ENCODE results near the gene NXT1. TPM values are rescaled to one million over a fixed set of nuclear protein-coding genes. Genes with fewer than 3 reads are reported as not detected.
"Not testable (repeated sequence)": the region's sequence is repeated elsewhere in the genome, so short reads cannot be mapped to it uniquely, and the experiment has no call there.

NXT1 gene
- 25.4 TPM for polyA plus RNA-seq (2012; ENCODE audit: low read depth, missing spikeins)

- FAIRE-seq (peak; percentile 93), DNase-seq (ENCODE audit: insufficient read length, low spot score) (peak; percentile 81)
- TF ChIP-seq PAX5 (IDR thresholded peaks at IDR 0.05; ENCODE audit: insufficient read depth, low read length, severe bottlenecking) (no peak), POLR2A (IDR thresholded peaks at IDR 0.05; ENCODE audit: low read depth, low read length) (peak; percentile 76), TAF1 (IDR thresholded peaks at IDR 0.05; ENCODE audit: low read depth, low read length) (0 out of 2 replicates have a peak, but pooled peaks have one; percentile 7)
Observed at GRCh38 chr20:23350196-23350903, at the start of gene NXT1. TSS of gene NXT1 (plus strand) at chr20:23350791. CDS start at chr20:23354042, 3,251 bp downstream.

GRCh38 chr20:23301436-23302050, 49.0 kb upstream of the NXT1 start:
- TF ChIP-seq PAX5 (IDR thresholded peaks at IDR 0.05; ENCODE audit: insufficient read depth, low read length, severe bottlenecking) = no peak
- TF ChIP-seq POLR2A (IDR thresholded peaks at IDR 0.05; ENCODE audit: low read depth, low read length) = no peak
- TF ChIP-seq TAF1 (IDR thresholded peaks at IDR 0.05; ENCODE audit: low read depth, low read length) = no peak
- TF ChIP-seq POLR2AphosphoS5 (IDR thresholded peaks at IDR 0.05; ENCODE audit: low read depth, low read length) = no peak
- no peak for TF ChIP-seq POU2F2 (IDR thresholded peaks at IDR 0.05; ENCODE audit: low read depth, low read length)
- TF ChIP-seq SPI1 (IDR thresholded peaks at IDR 0.05; ENCODE audit: low read depth, low read length) = no peak
- DNase-seq (ENCODE audit: insufficient read length, low spot score) = no peak
- FAIRE-seq = no peak

- DNase-seq (ENCODE audit: insufficient read length, low spot score) = no peak
- no peak for FAIRE-seq
- TF ChIP-seq SPI1 (IDR thresholded peaks at IDR 0.05; ENCODE audit: low read depth, low read length) = no peak
- no peak for TF ChIP-seq PAX5 (IDR thresholded peaks at IDR 0.05; ENCODE audit: insufficient read depth, low read length, severe bottlenecking)
- TF ChIP-seq POLR2AphosphoS5 (IDR thresholded peaks at IDR 0.05; ENCODE audit: low read depth, low read length) = no peak
- TF ChIP-seq POLR2A (IDR thresholded peaks at IDR 0.05; ENCODE audit: low read depth, low read length) = no peak
- TF ChIP-seq TAF1 (IDR thresholded peaks at IDR 0.05; ENCODE audit: low read depth, low read length) = no peak
- TF ChIP-seq POU2F2 (IDR thresholded peaks at IDR 0.05; ENCODE audit: low read depth, low read length) = no peak
Observed at GRCh38 chr20:23302386-23302785, 48.2 kb upstream of the NXT1 start.

- DNase-seq (ENCODE audit: insufficient read length, low spot score) = no peak
- no peak for FAIRE-seq
- TF ChIP-seq TAF1 (IDR thresholded peaks at IDR 0.05; ENCODE audit: low read depth, low read length) (no peak), PAX5 (IDR thresholded peaks at IDR 0.05; ENCODE audit: insufficient read depth, low read length, severe bottlenecking) (no peak), SPI1 (IDR thresholded peaks at IDR 0.05; ENCODE audit: low read depth, low read length) (no peak), POLR2AphosphoS5 (IDR thresholded peaks at IDR 0.05; ENCODE audit: low read depth, low read length) (no peak), POLR2A (IDR thresholded peaks at IDR 0.05; ENCODE audit: low read depth, low read length) (no peak), POU2F2 (IDR thresholded peaks at IDR 0.05; ENCODE audit: low read depth, low read length) (no peak)
Observed at GRCh38 chr20:23302801-23303200, 47.8 kb upstream of the NXT1 start.

- no peak for FAIRE-seq
- no peak for TF ChIP-seq POLR2AphosphoS5 (IDR thresholded peaks at IDR 0.05; ENCODE audit: low read depth, low read length)
- TF ChIP-seq SPI1 (IDR thresholded peaks at IDR 0.05; ENCODE audit: low read depth, low read length) = no peak
- TF ChIP-seq POLR2A (IDR thresholded peaks at IDR 0.05; ENCODE audit: low read depth, low read length) = no peak
- TF ChIP-seq PAX5 (IDR thresholded peaks at IDR 0.05; ENCODE audit: insufficient read depth, low read length, severe bottlenecking) = no peak
- TF ChIP-seq POU2F2 (IDR thresholded peaks at IDR 0.05; ENCODE audit: low read depth, low read length) = no peak
- TF ChIP-seq TAF1 (IDR thresholded peaks at IDR 0.05; ENCODE audit: low read depth, low read length) = no peak
- no peak for DNase-seq (ENCODE audit: insufficient read length, low spot score)
Observed at GRCh38 chr20:23303325-23304102, 47.1 kb upstream of the NXT1 start.

- FAIRE-seq (no peak), DNase-seq (ENCODE audit: insufficient read length, low spot score) (no peak)
- no peak for TF ChIP-seq POLR2AphosphoS5 (IDR thresholded peaks at IDR 0.05; ENCODE audit: low read depth, low read length)
- no peak for TF ChIP-seq SPI1 (IDR thresholded peaks at IDR 0.05; ENCODE audit: low read depth, low read length)
- no peak for TF ChIP-seq TAF1 (IDR thresholded peaks at IDR 0.05; ENCODE audit: low read depth, low read length)
- no peak for TF ChIP-seq POLR2A (IDR thresholded peaks at IDR 0.05; ENCODE audit: low read depth, low read length)
- no peak for TF ChIP-seq PAX5 (IDR thresholded peaks at IDR 0.05; ENCODE audit: insufficient read depth, low read length, severe bottlenecking)
- TF ChIP-seq POU2F2 (IDR thresholded peaks at IDR 0.05; ENCODE audit: low read depth, low read length) = no peak
Observed at GRCh38 chr20:23304616-23305015, 46.0 kb upstream of the NXT1 start.

GRCh38 chr20:23305098-23305497, 45.5 kb upstream of the NXT1 start:
- TF ChIP-seq TAF1 (IDR thresholded peaks at IDR 0.05; ENCODE audit: low read depth, low read length) = no peak
- TF ChIP-seq POU2F2 (IDR thresholded peaks at IDR 0.05; ENCODE audit: low read depth, low read length) = no peak
- no peak for TF ChIP-seq SPI1 (IDR thresholded peaks at IDR 0.05; ENCODE audit: low read depth, low read length)
- no peak for TF ChIP-seq POLR2AphosphoS5 (IDR thresholded peaks at IDR 0.05; ENCODE audit: low read depth, low read length)
- no peak for TF ChIP-seq POLR2A (IDR thresholded peaks at IDR 0.05; ENCODE audit: low read depth, low read length)
- TF ChIP-seq PAX5 (IDR thresholded peaks at IDR 0.05; ENCODE audit: insufficient read depth, low read length, severe bottlenecking) = no peak
- DNase-seq (ENCODE audit: insufficient read length, low spot score) (no peak), FAIRE-seq (no peak)

- FAIRE-seq = not testable (repeated sequence)
Observed at GRCh38 chr20:23307393-23307792, 43.2 kb upstream of the NXT1 start.

GRCh38 chr20:23308024-23308423, 42.6 kb upstream of the NXT1 start:
- TF ChIP-seq PAX5 (IDR thresholded peaks at IDR 0.05; ENCODE audit: insufficient read depth, low read length, severe bottlenecking) = no peak
- no peak for TF ChIP-seq POLR2AphosphoS5 (IDR thresholded peaks at IDR 0.05; ENCODE audit: low read depth, low read length)
- no peak for DNase-seq (ENCODE audit: insufficient read length, low spot score)
- FAIRE-seq = no peak

More at GRCh38 chr20:23307393-23307792, 43.2 kb upstream of the NXT1 start:
- DNase-seq (ENCODE audit: insufficient read length, low spot score) = not testable (repeated sequence)

Data from GM12891 (cell line).